HepG2 (cell line): Measurements from ENCODE around the gene ARHGAP35. TPM values are rescaled to one million over a fixed set of nuclear protein-coding genes. Genes with fewer than 3 reads are reported as not detected.

Experiments used
- BORCS8-MEF2B ChIP-seq: sonication (generic); formaldehyde crosslinking; IDR thresholded peaks from 2 replicates; pipeline ENCODE4 v1.8.0; 2022; ENCODE audit warnings: mild to moderate bottlenecking, missing genetic modification reagents
- GATAD2A ChIP-seq: IDR thresholded peaks from 2 replicates; pipeline ENCODE4 v1.6.1; 2016
- HOXA5 ChIP-seq: sonication (generic); formaldehyde crosslinking; IDR thresholded peaks from 2 replicates; pipeline ENCODE4 v1.4.0; 2020; ENCODE audit warnings: missing genetic modification reagents
- KMT2B ChIP-seq: IDR thresholded peaks from 2 replicates; pipeline ENCODE4 v1.6.1; 2016; ENCODE audit warnings: missing genetic modification reagents, missing compliant biosample characterization
- RARA ChIP-seq: IDR thresholded peaks from 2 replicates; pipeline ENCODE4 v1.6.1; 2016; ENCODE audit warnings: missing genetic modification reagents, missing compliant biosample characterization
- RFX1 ChIP-seq: fragments of 450-650 bp; IDR thresholded peaks from 2 replicates; pipeline ENCODE4 v1.6.1; 2017
- ZBTB20 ChIP-seq: sonication (generic); formaldehyde crosslinking; IDR thresholded peaks from 2 replicates; pipeline ENCODE4 v1.8.1; 2023; ENCODE audit warnings: missing genetic modification reagents, low read depth, mild to moderate bottlenecking, borderline replicate concordance
- ZBTB8A ChIP-seq: sonication (generic); formaldehyde crosslinking; IDR thresholded peaks from 2 replicates; pipeline ENCODE4 v1.4.0; 2020; ENCODE audit warnings: mild to moderate bottlenecking, low read depth, missing genetic modification reagents, borderline replicate concordance
- ZFP41 ChIP-seq: sonication (generic); formaldehyde crosslinking; IDR thresholded peaks from 2 replicates; pipeline ENCODE4 v1.4.0; 2020; ENCODE audit warnings: mild to moderate bottlenecking, missing genetic modification reagents, borderline replicate concordance
- ZFP90 ChIP-seq: sonication (generic); formaldehyde crosslinking; IDR thresholded peaks from 2 replicates; pipeline ENCODE4 v1.8.0; 2022; ENCODE audit warnings: missing genetic modification reagents, mild to moderate bottlenecking, inconsistent platforms, borderline replicate concordance
- ZNF501 ChIP-seq: sonication (generic); formaldehyde crosslinking; IDR thresholded peaks from 2 replicates; pipeline ENCODE4 v1.5.1; 2020; ENCODE audit warnings: mild to moderate bottlenecking, moderate library complexity, missing genetic modification reagents
- ZNF7 ChIP-seq: IDR thresholded peaks from 2 replicates; pipeline ENCODE4 v1.6.1; 2016; ENCODE audit warnings: missing biosample characterization, missing genetic modification reagents
- ZSCAN12 ChIP-seq: sonication (generic); formaldehyde crosslinking; IDR thresholded peaks from 2 replicates; pipeline ENCODE4 v1.9.0; 2021; ENCODE audit warnings: mild to moderate bottlenecking, missing genetic modification reagents
- polyA plus RNA-seq, 8 experiments: library from polyadenylated mRNA; depleted of rRNA in 3 of 8; stranded (reverse) in 7 of 8; unstranded in 1 of 8; fragments of >200 nt; fragmentation: Illumina TruSeq in 4 of 8; extraction: Trizol in 4 of 8; gene quantifications; 2 replicates each; pipeline versions ENCODE4 v1.2.1 to v1.2.3, GENCODE V29; 2011 to 2016; ENCODE audit warnings: low read depth in 4 of 8, missing spikeins in 1 of 8, mixed read lengths in 1 of 8; ENCODE audit not compliant: insufficient read depth in 1 of 8
- total RNA-seq, 5 experiments: library from RNA; depleted of rRNA; stranded (reverse); fragments of >200 nt; fragmentation: Illumina TruSeq; extraction: Trizol; gene quantifications; 2 replicates each; pipeline ENCODE4 v1.2.3, GENCODE V29; 2016; ENCODE audit warnings: low read depth in 1 of 5
- TF ChIP-seq, protein P1 (sequence below): sonication (generic); formaldehyde crosslinking; IDR thresholded peaks from 2 replicates; pipeline ENCODE4 v1.8.0; 2022; ENCODE audit warnings: mild to moderate bottlenecking, missing genetic modification reagents; ENCODE audit not compliant: insufficient replicate concordance
- TF ChIP-seq, protein P2 (sequence below): IDR thresholded peaks from 2 replicates; pipeline ENCODE4 v1.6.1; 2016
- TF ChIP-seq, protein P3 (sequence below): IDR thresholded peaks from 2 replicates; pipeline ENCODE4 v1.6.1; 2012; ENCODE audit warnings: low read length, improper control_type of control experiment
- TF ChIP-seq, protein P4 (sequence below): sonication (generic); formaldehyde crosslinking; IDR thresholded peaks from 2 replicates; pipeline ENCODE4 v1.5.1; 2020; ENCODE audit warnings: mild to moderate bottlenecking, missing genetic modification reagents, moderate library complexity
- TF ChIP-seq, protein P5 (sequence below): sonication (generic); formaldehyde crosslinking; IDR thresholded peaks from 2 replicates; pipeline ENCODE4 v1.4.0; 2020; ENCODE audit warnings: missing genetic modification reagents, borderline replicate concordance
- TF ChIP-seq, protein P6 (sequence below): sonication (generic); formaldehyde crosslinking; conservative IDR thresholded peaks from 2 replicates; pipeline ENCODE4 v1.8.0; 2022; ENCODE audit warnings: low read depth, missing genetic modification reagents

The ARHGAP35 gene
- total and polyA plus RNA-seq, 2 of the 13 experiments (the other 11 are each of a cell fraction or from before 2014, with no cell fraction given): 30.1 to 30.2 TPM

DNA sequence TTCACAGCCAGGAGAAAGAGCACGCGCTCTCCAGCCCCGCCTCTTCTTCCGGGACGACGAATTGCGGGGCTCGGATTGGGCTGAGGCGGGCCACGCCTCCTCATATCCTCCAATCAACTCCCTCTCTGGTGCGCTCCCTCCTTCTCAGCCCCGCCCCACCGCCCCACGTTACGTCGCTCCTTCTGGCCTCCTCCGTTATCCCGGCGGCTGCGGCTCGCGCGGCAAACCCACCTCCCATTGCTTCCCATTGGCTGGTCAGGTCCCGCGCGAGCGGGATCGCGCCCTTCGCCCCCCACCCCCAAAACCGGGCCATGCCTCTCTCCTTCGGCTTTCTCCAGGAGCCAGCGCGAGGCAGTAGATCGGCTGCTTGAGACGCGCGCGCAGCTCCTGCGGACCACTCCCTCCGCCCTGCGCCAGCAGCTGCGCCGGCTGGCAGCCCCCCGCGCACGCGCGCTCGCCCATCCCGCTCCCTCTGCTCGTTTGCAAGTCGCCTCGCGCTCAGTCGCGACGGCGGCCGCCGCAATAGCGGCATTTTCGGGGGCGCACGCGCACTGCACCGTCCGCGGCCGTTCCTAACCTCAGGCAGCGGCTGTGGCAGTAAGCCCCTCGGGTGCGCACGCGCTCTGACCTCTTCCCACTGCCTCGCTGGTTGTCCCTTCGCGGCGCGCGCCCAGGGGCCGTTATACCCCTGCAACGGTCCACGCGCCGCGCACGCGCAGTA is 512 bp upstream of the ARHGAP35 start (continued):
- TF ChIP-seq, protein P1, sequence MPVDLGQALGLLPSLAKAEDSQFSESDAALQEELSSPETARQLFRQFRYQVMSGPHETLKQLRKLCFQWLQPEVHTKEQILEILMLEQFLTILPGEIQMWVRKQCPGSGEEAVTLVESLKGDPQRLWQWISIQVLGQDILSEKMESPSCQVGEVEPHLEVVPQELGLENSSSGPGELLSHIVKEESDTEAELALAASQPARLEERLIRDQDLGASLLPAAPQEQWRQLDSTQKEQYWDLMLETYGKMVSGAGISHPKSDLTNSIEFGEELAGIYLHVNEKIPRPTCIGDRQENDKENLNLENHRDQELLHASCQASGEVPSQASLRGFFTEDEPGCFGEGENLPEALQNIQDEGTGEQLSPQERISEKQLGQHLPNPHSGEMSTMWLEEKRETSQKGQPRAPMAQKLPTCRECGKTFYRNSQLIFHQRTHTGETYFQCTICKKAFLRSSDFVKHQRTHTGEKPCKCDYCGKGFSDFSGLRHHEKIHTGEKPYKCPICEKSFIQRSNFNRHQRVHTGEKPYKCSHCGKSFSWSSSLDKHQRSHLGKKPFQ (CRISPR knock-in tag): no peak
- TF ChIP-seq, protein P2, sequence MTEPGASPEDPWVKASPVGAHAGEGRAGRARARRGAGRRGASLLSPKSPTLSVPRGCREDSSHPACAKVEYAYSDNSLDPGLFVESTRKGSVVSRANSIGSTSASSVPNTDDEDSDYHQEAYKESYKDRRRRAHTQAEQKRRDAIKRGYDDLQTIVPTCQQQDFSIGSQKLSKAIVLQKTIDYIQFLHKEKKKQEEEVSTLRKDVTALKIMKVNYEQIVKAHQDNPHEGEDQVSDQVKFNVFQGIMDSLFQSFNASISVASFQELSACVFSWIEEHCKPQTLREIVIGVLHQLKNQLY (CRISPR knock-in tag): peak; percentile 61; the same call in 1 of the 2 replicates
- 0 out of 2 replicates have a peak, but pooled peaks have one; percentile 8 for TF ChIP-seq ZBTB20 (CRISPR knock-in tag)
- TF ChIP-seq ZFP41 (CRISPR knock-in tag): no peak
- peak; percentile 91 for TF ChIP-seq ZNF501
- TF ChIP-seq, protein P3, sequence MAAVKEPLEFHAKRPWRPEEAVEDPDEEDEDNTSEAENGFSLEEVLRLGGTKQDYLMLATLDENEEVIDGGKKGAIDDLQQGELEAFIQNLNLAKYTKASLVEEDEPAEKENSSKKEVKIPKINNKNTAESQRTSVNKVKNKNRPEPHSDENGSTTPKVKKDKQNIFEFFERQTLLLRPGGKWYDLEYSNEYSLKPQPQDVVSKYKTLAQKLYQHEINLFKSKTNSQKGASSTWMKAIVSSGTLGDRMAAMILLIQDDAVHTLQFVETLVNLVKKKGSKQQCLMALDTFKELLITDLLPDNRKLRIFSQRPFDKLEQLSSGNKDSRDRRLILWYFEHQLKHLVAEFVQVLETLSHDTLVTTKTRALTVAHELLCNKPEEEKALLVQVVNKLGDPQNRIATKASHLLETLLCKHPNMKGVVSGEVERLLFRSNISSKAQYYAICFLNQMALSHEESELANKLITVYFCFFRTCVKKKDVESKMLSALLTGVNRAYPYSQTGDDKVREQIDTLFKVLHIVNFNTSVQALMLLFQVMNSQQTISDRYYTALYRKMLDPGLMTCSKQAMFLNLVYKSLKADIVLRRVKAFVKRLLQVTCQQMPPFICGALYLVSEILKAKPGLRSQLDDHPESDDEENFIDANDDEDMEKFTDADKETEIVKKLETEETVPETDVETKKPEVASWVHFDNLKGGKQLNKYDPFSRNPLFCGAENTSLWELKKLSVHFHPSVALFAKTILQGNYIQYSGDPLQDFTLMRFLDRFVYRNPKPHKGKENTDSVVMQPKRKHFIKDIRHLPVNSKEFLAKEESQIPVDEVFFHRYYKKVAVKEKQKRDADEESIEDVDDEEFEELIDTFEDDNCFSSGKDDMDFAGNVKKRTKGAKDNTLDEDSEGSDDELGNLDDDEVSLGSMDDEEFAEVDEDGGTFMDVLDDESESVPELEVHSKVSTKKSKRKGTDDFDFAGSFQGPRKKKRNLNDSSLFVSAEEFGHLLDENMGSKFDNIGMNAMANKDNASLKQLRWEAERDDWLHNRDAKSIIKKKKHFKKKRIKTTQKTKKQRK: no peak
- TF ChIP-seq ZNF7: no peak
- TF ChIP-seq, protein P4, sequence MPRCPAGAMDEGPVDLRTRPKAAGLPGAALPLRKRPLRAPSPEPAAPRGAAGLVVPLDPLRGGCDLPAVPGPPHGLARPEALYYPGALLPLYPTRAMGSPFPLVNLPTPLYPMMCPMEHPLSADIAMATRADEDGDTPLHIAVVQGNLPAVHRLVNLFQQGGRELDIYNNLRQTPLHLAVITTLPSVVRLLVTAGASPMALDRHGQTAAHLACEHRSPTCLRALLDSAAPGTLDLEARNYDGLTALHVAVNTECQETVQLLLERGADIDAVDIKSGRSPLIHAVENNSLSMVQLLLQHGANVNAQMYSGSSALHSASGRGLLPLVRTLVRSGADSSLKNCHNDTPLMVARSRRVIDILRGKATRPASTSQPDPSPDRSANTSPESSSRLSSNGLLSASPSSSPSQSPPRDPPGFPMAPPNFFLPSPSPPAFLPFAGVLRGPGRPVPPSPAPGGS (CRISPR knock-in tag): peak; percentile 80; the same call in 1 of the 2 replicates
- TF ChIP-seq RFX1: no peak
- TF ChIP-seq HOXA5 (CRISPR knock-in tag): peak; percentile 41; the same call in 1 of the 2 replicates
- TF ChIP-seq, protein P5, sequence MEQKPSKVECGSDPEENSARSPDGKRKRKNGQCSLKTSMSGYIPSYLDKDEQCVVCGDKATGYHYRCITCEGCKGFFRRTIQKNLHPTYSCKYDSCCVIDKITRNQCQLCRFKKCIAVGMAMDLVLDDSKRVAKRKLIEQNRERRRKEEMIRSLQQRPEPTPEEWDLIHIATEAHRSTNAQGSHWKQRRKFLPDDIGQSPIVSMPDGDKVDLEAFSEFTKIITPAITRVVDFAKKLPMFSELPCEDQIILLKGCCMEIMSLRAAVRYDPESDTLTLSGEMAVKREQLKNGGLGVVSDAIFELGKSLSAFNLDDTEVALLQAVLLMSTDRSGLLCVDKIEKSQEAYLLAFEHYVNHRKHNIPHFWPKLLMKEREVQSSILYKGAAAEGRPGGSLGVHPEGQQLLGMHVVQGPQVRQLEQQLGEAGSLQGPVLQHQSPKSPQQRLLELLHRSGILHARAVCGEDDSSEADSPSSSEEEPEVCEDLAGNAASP (CRISPR knock-in tag): no peak
- peak; percentile 73; the same call in 1 of the 2 replicates for TF ChIP-seq KMT2B (CRISPR knock-in tag)
- TF ChIP-seq, protein P6, sequence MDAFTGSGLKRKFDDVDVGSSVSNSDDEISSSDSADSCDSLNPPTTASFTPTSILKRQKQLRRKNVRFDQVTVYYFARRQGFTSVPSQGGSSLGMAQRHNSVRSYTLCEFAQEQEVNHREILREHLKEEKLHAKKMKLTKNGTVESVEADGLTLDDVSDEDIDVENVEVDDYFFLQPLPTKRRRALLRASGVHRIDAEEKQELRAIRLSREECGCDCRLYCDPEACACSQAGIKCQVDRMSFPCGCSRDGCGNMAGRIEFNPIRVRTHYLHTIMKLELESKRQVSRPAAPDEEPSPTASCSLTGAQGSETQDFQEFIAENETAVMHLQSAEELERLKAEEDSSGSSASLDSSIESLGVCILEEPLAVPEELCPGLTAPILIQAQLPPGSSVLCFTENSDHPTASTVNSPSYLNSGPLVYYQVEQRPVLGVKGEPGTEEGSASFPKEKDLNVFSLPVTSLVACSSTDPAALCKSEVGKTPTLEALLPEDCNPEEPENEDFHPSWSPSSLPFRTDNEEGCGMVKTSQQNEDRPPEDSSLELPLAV: 0 out of 2 replicates have a peak, but pooled peaks have one; percentile 79
- no peak for TF ChIP-seq GATAD2A (CRISPR knock-in tag)
- TF ChIP-seq ZBTB8A (CRISPR knock-in tag): peak; percentile 79; the same call in 1 of the 2 replicates
- peak; percentile 63; the same call in 1 of the 2 replicates for TF ChIP-seq BORCS8-MEF2B
- TF ChIP-seq ZSCAN12: 0 out of 2 replicates have a peak, but pooled peaks have one; percentile 3
- TF ChIP-seq RARA: no peak
- peak; percentile 89; the same call in 1 of the 2 replicates for TF ChIP-seq ZFP90 (CRISPR knock-in tag)
